Epithelial cell of esophagus (primary cell): ENCODE results near the gene LHX3.
A peak's percentile ranks its signal among the peaks of the same experiment; 100 is the strongest.

Source experiments
- DNase-seq: peaks from one replicate; pipeline ENCODE4 v3.0.0; 2010; ENCODE audit warnings: low read depth
- H3K4me3 ChIP-seq: 2 replicates; pipeline ENCODE4 v1.5.1; 2011; ENCODE audit warnings: mild to moderate bottlenecking, low read length, control low read depth
- TF ChIP-seq, protein P1 (sequence below): IDR thresholded peaks from 2 replicates; pipeline ENCODE4 v1.5.1; 2011; ENCODE audit warnings: low read depth, mild to moderate bottlenecking, low read length, control low read depth, inconsistent platforms; ENCODE audit not compliant: insufficient read depth; ENCODE audit errors: missing control alignments

LHX3 gene

DNA sequence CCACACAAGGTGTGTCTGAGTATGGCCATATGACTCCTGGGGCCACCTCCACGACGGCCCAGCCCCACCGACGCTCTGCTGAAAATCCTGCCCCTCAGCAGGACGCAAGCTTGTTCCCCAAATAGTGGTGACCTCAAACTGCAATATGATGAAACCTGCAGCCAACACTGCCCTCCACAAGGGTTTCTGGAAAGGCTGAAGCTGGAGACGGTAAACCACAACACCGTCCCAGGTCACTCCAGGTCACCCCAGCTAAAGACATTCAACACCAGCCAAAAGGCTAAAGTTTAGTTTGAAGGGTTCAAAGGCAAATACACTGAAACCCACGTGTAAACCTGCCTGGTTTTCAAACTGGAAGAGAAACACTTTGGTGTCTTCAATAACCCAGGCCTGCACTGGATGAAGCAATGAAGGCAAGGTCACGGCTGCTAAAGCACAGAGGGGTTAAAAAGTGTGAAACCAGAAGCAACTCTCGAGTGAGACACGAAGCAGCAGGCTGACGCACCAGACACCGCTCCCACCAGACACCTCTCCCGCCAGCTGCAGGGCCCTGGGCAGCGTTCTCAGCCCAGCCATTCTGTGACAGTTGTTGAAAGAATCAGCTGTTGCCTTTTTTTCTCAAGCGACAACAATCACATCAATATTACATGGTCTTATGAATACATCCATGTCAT lies 1.8 kb upstream of the LHX3 start:
- H3K4me3 ChIP-seq, result no peak overlapping the region
- no peak for DNase-seq
- TF ChIP-seq, protein P1, sequence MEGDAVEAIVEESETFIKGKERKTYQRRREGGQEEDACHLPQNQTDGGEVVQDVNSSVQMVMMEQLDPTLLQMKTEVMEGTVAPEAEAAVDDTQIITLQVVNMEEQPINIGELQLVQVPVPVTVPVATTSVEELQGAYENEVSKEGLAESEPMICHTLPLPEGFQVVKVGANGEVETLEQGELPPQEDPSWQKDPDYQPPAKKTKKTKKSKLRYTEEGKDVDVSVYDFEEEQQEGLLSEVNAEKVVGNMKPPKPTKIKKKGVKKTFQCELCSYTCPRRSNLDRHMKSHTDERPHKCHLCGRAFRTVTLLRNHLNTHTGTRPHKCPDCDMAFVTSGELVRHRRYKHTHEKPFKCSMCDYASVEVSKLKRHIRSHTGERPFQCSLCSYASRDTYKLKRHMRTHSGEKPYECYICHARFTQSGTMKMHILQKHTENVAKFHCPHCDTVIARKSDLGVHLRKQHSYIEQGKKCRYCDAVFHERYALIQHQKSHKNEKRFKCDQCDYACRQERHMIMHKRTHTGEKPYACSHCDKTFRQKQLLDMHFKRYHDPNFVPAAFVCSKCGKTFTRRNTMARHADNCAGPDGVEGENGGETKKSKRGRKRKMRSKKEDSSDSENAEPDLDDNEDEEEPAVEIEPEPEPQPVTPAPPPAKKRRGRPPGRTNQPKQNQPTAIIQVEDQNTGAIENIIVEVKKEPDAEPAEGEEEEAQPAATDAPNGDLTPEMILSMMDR, result no peak

DNA sequence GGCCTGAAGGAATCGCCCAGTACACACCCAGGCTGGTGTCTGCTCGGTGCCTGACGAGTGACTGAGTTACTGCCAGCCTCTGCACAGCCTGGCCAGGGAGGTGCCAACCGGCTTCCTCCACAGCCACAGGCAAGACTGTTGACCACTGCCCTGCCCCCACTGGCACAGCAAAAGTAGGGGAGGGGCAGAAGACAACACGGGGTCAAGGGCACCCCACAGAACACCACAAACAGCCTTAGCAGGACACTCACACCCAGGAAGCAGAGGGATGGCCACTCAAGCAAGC lies 722 bp upstream of the LHX3 start:
- TF ChIP-seq, protein P1, result no peak
- no peak for DNase-seq
- no peak overlapping the region for H3K4me3 ChIP-seq

DNA sequence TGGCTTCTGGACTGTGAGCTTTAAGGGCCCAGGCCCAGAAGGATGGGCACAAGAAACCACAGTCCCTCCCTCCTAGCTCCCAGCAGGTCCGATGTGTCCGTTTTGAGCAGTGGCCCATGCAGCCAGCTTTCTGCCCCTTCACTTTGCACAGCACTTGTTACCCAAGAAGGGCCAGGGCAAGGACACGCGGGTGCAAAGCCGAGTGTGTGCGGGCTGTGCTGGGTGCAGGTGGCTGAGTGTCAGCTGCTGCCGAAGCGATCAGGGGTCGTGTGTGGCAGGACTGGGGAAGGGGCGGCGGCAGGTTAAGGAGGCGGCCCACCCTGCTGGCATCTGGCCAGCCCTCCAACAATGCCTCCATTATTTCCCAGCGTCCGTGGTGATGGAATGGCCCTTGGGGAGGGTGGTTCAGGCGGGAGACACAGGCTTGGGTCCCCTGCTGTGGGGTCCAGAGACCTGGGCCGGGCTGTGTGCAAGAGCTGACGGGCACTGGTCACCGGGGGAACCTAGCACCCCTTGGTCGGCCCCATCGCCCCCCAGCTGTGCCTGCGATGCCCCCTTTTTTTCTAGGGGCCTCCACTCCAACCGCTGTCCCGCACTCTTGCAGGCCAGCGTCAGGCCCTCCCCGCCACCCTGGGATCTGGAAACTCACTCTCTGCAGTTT lies 653 bp downstream of the LHX3 start:
- DNase-seq, result no peak
- TF ChIP-seq, protein P1, result no peak
- no peak overlapping the region for H3K4me3 ChIP-seq

DNA sequence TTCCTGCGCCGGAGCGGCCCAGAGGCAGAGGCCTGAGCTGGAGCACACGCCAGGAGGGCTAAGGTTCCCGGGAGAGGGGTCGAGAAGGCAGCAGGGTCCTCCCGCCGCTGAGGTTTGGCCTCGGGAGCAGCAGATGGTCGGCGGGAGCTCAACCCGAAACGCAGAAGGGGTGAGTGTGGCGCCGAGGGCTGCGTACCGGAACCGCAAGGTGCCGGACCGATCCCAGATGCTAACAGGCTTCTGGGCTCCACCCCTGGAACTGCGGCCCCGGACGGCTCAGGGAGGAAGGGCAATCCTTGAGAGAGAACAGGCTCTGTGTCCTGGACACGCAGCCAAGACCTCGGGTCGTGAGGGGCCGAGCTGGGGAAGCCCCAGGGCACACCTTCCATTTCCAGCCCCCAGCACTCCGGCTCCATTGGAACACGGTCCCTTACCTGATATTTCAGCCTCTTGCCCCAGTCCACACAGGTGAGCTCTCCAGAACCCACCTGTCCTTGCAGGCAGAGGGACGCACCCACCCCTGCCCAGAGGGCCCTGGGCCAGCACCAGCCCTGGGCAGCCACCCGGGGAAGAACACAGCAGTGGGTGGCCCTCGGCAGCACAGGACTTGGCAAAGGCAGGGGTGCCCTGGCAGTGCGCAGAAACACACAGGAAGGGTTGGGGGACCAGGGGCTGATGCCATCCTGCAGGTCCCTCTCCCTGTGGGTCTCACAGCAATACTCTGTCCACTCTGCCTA lies 1.4 kb downstream of the LHX3 start:
- TF ChIP-seq, protein P1, result no peak
- no peak for DNase-seq
- H3K4me3 ChIP-seq, result no peak overlapping the region

DNA sequence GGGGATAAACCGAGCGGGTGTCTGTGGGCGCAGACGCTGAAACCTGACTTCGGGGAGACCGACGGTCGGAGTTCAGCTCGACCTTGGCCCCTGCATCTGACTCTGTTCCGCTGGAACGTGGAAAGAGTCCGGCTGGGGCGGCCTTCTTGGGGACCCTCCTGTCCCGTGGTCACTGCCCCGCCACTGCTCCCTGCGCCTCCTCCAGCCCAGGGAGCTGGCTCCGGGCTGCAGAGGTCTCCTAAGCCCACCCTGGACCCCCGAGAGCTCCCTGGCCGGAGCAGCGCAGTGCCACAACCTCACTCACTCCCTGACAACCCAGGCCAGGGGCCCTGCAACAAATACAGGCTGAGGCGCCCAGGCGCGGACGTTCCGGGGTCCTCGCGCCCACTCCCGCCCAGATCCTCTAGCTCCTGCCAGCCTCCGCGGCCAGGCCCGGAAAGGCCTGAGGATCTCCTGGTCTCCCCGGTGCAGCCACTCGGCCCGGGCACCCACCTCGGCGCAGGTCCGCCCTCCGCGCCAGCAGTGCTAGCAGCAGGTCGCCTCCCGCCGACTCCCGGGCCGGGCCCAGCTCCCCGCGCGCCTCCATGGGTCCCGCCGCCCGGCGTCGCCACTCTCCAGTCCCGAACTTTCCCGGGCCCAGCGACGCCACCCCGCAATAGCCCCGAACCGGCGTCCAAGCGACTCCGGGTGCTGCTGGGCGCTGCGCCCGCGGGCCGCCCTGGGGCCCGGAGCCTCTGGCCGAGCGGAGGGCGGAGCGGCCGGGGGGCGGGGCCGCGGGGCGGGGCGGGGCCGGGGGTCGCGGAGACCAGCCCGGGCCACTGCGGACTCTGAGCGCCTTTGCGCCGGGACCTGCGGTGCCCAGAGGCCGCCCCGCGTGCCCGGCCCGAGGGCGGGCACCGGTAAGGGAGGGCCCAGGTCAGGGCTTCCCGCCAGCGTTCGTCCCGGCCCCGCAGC lies 2.2 kb downstream of the LHX3 start:
- TF ChIP-seq, protein P1, result no peak
- no peak for DNase-seq
- H3K4me3 ChIP-seq, result no peak overlapping the region

DNA sequence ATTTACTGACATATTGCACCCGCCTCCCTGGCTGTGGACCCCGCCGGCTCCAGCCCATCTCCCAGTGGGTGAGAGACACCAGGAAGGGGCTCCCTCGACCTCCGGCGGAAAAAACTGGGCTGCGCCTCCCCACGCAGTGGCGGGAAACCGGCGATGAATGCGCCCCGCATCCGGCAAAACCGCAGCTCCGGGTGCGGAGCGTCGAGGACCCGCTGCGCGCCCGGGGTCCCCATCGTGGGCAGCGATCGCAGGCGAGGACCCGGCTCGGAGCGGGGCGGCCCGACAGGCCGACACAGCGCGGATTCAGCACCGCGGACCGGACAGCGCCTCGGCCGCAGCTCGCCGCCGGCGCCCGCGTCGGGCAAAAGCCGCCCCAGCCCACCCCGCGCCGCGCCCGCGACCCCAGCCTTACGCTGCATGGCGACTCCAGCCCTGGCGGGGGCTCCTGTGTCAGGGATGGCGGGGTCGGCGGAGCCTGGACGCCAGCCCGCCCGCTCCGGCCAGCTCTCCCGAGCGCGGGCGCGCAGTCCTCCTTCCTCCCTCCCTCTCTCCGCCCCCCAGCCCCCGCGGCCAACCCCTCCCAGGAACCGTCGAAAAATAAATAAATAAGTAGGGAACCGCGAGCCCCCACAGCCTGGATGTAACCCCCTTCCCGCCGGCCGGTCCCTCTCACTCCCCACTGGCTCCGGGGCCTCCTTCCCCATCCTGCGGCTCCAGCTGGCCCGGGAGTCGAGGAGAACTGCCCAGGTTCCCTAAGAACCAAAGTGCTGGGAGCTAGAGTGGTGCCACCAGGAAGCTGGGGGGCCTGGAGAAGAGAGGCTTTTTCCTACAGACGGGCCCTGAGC lies 3.1 kb downstream of the LHX3 start:
- H3K4me3 ChIP-seq, result no peak overlapping the region
- DNase-seq, result peak; percentile 27
- TF ChIP-seq, protein P1, result no peak
